HG03342 (cell line): Measurements from ENCODE around the gene DENND10.
"Not testable (repeated sequence)": the region's sequence is repeated elsewhere in the genome, so short reads cannot be mapped to it uniquely, and the experiment has no call there.

Source experiments
- ATAC-seq: cut with Tn5 transposase; IDR thresholded peaks from one replicate; pipeline ENCODE4 v1.9.1; 2021; ENCODE audit warnings: mild to moderate bottlenecking, moderate library complexity; ENCODE audit not compliant: unreplicated experiment

Gene DENND10

DNA sequence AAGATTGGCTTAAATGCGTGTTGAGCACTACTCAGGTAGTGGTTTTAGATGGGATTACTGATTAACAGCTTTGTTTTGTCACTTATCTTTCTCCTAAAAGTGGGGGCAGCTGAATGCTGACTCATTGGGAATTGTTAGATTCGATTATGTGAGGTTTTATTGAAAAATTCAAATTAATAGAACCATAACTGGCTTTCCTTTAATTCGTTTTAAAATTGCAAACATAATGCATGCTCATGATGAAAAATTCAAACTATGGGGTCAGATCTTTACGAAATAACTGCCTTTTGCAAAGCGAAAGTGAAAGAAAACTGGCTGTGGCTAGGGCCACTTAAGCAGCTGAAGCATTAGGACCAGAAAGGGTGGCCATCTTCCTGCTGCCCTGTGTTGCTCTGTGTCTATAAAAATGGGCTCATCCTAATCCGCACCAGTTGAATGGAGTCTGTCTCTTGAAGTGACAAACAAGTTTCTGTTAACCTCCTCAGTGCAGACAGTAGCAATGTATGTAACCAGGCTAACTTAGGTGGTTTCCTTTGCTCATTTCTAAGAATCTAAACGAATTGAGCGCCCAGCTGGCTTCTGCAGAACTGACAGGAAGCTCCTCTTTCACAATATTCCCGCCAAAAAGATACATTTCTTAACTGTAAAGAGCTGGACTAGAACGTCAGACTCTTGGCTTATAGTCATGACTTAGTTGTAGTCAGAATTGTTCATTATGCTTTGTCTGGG is 27.8 kb downstream of the DENND10 start:
- peak; percentile 75 for ATAC-seq

DNA sequence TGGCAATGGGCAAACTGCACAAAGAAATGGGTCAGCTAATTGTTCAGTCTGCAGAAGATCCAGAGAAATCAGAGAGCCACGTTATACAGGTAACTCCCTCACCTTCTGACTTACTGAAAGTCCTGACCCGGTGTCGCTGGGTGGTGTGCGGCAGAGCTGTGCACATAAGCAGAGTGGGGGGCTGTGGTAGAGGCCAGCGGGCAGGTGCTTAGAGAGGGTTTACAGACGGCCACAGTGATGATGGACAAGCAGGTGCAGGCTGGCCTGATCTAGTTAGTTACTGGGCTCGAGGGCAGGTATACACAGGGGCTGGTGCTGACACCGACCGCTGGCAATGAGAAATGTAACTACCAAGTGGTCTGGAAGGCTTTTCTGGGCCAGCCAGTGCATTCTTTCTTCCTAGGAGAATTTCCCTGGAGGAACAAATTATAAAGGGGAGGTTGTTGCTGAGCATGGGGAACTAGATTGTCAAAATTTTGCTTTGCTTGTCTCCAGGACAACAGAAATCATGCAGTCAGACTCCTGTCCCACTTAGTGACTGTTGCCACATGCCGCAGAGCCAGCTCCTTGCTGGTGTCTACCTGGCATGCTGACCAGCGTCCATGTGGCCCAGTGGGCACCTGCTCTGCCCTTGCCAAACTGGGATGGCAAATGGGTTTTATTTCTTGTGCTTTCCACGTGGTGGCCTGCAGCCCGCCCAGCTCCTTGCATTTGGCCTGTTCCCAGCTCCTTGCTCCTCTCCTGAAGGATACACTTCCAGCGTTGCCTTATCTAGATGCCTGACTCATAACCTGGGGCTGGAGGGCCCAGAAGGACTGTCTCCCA is 28.8 kb downstream of the DENND10 start:
- ATAC-seq: no peak

DNA sequence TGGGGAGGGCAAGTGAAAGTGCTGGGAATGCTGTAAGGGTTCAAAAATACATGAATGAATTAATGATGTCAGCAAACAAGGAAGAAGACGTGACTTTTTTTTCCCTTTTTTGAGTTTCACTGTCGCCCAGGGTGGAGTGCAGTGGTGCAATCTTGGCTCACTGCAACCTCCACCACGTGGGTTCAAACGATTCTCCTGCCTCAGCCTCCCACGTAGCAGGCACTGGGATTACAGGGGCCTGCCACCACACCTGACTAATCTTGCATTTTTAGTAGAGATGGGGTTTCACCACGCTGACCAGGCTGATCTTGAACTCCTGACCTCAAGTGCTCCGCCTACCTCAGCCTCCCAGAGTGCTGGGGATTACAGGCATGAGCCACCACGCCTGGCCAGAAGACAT is 30.0 kb downstream of the DENND10 start:
- no peak for ATAC-seq

DNA sequence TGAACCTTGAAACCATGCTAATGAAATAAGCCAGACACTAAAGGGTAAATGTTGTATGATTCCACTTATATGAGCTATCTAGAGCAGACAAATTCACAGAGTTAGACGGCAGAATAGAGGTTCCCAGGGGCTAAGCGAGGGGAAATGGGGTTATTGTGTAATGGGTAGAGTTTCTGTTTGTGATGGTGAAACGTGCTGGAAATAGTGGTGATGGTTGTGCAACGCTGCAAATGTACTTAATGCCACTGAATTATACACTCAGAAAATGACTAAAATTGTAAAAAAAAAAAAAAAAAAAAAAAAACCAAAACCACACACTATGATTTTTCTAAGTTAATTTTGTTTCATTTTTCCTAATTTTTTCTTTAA is 31.6 kb downstream of the DENND10 start:
- ATAC-seq: no peak

DNA sequence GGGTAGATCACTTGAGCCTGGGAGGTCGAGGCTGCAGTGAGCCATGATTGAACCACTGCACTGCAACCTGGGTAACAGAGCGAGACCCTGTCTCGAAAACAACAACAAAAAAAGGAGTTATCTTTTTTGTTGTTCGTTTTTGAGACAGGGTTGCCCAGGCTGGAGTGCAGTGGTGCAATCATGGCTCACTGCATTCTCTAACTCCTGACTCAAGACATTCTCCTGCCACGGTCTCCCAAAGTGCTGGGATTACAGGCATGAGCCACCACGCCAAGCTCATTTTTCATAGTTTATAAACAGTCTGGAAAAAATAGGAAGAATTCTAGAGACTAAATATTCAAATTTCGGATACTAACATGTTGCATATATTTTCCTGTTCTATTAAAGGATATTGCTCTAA is 32.2 kb downstream of the DENND10 start:
- no peak for ATAC-seq

DNA sequence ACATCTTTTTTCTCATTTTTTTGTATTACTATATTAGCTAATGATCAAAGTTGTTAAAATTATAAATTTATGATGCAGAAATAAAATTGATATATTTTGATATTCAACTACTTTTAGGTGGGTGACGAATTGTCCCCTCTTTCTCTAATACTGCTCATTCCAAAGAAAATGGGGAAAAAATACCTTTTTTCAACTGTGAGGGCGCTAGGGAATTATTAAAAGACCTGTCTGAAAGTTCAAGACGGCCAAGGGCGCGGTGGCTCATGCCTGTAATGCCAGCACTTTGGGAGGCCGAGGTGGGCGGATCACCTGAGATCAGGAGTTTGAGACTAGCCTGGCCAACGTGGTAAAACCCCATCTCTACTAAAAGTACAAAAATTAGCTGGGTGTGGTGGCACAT is 34.0 kb downstream of the DENND10 start:
- not testable (repeated sequence) for ATAC-seq

DNA sequence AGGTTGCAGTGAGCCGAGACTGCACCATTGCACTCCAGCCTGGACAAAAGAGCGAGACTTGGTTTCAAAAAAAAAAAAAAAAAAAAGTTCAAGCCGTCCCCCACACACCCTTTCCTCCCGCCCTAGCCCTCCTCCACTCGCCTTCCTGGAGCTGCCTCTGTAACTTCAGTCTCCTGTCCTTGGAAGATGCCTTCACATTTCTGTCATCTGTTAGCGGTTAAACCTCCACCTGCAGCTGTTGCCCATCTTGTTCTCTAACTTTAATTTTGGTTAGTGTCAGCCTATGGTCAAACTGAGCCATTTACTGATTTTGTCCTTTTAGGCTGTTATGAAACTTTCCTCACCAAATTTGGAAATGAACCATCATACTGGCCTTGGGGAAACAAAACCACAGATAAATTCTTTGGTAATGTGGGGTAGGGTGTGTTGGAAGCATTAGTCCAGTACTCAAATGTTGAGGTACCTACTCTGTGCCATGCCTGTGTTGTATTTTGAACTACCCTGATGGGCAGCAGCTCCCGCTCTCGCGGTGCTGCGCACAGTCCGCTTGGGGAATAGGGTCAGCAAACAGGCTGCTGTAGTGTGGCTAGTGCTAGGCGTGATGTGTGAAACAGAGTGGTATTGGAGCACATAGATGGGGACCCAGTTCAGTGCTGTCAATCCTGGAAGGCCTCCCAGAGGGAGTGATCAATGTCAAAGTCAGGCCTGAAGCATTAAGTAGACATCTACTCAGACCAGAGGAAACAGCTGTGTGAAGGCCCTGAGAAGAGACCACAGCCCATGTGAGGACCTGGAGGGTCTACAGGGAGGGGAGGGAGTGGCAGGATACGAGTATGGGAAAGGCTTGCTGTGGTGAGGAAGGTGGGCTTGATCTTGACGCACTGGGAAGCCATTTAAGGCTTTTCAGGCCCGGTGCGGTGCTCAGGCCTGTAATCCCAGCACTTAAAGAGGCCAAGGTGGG is 34.7 kb downstream of the DENND10 start:
- ATAC-seq: no peak

DNA sequence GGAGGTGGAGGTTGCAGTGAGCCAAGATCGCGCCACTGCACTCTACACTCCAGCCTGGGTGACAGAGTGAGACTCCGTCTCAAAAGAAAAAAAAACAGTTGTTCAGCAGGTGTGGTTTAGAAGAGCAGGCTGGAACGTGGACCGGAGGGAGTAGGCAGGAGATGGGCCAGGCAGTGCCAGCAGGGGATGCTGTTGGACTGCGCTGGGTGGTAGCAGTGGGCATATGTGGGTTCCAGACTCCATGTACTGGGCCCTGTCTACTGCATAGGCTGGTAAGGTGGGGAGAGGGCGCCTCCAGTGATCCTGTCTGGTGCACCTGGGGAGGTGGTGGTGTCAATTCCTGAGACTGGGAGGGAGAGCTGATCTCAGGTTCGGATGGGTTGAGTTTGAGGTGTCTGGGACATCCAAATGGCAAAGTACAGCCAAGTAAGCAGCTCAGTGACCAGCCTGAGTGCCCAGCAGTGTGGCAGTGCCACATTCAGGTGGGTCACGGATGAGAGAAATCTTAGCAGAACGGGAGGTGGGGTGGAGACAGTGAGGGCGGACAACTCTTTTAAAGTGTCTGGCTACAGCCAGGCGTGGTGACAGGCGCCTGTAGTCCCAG is 35.7 kb downstream of the DENND10 start:
- no peak for ATAC-seq

DNA sequence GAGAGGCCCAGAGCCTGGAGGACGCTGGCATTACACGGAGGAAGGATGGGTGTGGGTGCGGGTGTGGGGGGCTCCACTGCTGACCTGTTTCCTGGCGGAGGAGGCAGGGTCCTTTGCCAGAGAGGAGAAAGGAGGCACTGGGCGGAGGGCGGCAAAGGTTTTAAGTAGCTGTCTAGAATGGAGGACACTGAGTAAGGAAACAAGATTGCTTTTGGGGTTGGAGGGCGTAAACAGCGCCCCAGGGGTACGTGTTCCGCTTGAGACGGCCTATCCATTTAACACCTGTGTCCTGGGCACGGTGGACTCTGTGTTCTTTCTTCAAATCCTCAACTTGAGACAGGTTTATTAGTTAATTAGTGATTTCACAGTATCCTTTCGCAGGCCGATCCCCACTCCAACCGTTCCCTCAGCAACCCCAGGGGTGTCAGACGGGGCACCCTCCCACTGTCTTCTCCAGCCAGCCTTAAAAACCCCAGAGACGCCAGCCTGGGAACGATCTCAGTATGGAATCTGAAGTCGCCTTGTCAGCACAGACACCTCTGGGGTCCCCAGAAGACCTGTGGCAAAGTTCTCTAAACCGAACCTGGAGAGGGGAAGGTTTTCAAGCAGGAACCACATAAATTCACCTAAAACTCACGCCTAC is 36.8 kb downstream of the DENND10 start:
- no peak for ATAC-seq

DNA sequence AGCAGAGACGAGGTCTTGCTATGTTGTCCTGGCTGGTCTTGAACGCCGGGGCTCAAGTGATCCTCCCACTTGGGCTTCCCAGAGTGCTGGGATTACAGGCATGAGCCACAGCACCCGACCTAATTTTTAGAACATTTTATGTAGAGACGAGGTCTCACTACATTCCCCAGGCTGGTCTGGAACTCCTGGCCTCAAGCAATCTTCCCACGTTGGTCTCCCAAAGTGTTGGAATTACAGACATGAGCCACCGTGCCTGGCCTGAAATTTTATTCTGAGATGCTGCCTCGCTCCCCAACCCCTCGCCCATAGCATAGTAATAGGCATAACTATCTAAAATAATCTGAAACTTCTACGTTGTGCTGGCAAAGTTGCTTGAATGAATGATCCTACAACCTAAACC is 39.7 kb downstream of the DENND10 start:
- no peak for ATAC-seq

DNA sequence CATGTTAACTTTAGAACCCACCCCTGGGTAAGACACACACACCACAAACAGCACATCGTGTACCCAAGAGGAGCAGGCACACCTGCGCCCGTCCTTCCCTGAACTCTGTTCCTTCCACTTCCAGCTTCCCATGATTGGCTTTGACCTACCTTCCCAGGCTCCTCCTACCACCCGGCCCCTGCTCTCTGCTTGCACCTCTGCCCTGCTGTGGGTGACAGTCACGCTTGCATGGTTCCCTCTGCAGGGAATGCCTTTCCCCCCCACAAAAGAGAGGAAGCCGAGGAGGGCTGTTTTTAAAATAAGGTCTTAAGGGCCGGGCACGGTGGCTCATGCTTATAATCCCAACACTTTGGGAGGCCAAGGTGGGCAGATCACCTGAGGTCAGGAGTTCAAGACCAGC is 45.2 kb downstream of the DENND10 start:
- no peak for ATAC-seq

DNA sequence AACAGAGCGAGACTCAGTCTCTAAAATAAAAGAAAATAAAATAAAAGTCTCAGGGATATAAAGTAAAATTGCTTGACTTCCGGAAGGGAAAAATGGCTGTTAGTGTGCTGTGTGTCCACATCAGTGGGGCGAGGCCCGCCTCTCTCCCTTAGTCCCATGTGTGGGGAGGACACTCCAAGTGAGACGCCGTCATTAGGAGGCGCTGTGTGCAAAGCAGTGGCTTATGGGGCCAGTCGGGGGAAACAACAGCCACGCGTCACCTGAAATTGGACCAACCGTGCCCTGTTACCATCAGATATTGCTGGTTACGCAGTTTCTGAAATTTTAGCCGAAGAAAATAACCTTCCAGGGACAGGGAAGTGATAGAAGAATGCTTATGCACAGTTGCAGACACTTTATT is 45.8 kb downstream of the DENND10 start:
- no peak for ATAC-seq

DNA sequence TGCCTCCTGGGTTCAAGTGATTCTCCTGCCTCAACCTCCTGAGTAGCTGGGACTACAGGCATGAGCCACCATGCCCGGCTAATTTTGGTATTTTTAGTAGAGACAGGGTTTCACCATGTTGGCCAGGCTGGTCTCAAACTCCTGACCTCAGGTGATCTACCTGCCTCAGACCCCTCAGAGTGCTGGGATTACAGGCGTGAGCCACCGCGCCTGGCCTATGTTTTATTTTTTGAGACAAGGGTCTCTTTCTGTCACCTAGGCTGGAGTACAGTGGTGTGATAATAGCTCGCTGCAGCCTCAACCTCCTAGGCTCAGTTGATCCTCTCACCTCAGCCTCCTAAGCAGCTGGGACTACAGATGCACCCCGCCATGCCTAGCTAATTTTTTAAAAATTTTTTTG is 47.7 kb downstream of the DENND10 start:
- not testable (repeated sequence) for ATAC-seq

DNA sequence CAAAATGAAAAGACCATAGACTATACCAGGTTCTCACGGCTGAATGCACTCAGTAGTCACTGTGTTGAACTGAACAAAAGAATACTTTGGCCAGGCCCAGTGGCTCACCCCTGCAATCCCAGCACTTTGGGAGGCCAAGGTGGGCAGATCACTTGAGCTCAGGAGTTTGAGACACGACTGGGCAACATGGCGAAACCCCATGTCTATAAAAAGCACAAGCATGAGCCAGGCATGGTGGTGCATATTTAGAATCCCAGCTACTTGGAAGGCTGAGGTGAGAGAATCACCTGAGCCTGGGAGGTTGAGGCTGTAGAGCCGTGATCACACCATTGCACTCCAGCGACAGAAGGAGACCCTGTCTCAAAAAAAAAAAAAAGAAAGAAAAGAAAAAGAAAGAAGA is 49.1 kb downstream of the DENND10 start:
- ATAC-seq: no peak

DNA sequence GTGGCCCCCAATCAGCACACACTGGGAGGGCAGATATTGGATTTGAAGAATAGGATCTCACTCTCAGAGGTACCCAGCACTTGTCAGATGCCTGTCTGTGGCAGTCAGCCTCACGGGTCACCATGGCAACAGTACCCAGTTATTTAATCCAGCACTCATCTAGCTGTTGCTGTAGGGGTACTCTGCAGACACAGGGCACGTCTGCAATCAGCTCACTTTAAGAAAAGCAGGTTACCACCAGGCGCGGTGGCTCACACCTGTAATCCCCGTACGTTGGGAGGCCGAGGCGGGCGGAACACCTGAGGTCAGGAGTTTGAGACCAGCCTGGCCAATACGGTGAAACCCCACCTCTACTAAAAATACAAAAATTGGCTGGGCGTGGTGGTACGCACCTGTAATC is 49.7 kb downstream of the DENND10 start:
- no peak for ATAC-seq

DNA sequence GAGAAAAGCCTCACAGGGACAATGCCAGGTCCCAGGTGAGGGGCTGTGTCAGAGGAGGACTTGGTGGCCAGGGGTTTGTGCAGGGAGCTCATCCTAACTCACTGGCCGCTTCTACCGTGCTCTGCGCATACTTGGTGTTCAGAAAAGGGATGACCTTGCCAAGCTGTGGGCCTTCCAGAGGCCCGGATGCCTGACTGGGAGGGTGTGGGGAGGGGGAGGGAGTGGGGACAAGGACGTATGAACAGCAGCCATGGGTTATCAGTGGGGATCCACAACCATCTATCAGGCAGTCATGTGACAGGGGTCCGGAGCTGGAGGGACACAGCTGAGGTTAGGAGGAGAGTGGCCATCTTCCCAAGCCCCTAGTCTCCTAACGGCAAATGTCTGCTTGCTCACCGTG is 55.4 kb downstream of the DENND10 start:
- no peak for ATAC-seq

DNA sequence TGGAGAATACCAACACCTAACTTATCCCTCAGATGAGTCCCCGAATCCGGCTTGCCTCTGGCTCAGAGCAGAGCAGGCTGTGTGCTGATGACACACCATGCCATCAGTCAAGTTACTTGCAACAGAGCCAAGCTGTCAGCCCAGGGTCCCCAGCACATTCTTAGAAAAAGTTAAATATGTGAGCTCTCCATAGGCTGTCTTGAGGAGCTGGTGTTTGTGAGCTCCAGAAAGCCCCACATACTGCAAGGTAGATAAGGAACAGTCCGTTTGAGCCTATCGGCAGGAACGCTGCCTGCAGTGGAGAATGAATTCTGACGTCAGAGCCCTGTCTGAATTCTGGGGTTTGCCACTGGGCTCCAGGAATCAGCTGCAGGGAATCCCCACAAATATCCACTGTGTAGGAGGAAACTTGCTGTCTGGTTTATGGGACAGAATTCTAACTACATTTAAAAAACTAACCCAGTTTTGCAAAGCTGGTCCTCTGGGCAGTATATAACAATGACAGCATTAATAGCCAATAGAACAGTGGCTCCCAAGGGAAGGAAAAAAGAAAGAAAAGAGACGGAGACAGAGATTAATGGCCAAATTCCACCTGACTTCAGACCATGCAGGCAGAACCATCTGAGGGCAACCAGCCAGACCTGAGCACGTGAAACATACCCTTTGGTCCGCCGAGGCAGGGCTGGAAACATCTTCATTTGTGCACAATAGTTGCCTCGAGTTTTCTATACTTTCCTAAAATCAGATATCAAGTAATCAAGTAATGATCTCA is 58.0 kb downstream of the DENND10 start:
- no peak for ATAC-seq

DNA sequence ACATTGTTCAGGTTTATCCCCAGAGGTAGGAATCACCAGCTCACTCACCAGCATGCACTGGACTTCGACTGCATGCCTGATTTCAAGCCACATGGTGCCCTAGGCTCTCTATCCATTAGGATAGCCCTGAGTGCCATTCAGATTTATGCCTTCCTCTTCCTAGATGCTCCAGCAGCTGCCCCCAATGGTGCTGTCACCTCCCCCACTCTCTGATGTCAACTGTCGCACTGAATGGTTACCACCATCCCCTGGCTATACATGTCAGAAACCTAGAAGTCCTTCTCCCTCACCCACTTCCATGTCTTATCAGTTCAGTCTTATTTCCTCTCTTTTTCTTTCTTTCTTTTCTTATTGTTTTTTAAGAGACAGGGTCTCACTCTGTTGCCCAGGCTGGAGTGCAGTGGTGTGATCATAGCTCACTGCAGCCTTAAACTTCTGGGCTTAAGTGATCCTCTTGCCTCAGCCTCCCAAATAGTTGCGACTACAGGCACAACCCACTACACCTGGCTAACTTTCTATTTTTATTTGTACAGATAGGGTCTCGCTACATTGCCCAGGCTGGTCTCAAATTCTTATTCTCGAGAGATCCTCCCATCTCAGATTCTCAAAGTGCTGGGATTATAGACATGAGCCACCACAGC is 58.7 kb downstream of the DENND10 start:
- no peak for ATAC-seq
